GM19463 (cell line): ENCODE results near the gene CAMKK1.
A peak's percentile ranks its signal among the peaks of the same experiment; 100 is the strongest.

Experiments
- ATAC-seq: cut with Tn5 transposase; IDR thresholded peaks from one replicate; pipeline ENCODE4 v1.9.1; 2021; ENCODE audit warnings: mild to moderate bottlenecking, moderate library complexity; ENCODE audit not compliant: unreplicated experiment

CAMKK1 gene

DNA sequence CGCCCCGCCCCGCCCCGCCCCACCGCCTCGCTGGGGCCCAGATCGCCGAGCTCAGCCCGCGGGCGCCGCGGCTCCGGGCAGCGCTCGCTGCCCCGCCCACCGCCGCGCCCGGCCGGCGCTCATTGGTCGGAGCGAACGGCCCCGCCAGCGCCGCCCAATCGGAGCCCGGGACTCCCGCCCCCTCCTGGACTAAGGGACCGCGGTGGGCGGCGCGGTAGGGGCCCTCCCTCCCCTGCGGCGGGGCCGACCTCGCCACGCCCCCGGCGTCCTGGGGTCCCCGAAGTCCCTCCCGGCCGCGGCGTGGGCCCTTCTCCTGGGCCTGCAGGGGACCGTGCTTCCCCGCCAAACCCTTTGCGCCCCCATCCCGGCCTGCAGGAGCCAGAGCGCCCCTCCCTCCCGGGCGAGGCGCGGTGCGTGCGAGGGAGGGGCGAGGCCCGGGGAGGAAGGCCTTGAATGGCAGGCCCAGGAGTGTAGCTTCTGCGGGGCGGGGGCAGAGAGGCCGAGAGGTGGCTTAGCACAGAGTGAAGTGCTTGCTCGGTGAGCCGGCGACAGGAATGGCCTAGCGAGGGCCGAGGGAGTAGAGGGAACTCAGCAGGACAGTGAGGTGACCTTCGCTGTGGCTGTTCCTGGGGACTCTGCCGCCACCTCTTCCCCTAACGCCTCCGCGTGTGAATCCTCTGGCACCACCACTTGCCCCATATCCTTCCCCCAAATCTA, at the start of gene CAMKK1:
Gene CAMKK1, minus strand, starts transcription at position 51 of the 717 bp plus-strand sequence. CDS start 7,366 bp downstream, outside the sequence.
- ATAC-seq: peak; percentile 92

DNA sequence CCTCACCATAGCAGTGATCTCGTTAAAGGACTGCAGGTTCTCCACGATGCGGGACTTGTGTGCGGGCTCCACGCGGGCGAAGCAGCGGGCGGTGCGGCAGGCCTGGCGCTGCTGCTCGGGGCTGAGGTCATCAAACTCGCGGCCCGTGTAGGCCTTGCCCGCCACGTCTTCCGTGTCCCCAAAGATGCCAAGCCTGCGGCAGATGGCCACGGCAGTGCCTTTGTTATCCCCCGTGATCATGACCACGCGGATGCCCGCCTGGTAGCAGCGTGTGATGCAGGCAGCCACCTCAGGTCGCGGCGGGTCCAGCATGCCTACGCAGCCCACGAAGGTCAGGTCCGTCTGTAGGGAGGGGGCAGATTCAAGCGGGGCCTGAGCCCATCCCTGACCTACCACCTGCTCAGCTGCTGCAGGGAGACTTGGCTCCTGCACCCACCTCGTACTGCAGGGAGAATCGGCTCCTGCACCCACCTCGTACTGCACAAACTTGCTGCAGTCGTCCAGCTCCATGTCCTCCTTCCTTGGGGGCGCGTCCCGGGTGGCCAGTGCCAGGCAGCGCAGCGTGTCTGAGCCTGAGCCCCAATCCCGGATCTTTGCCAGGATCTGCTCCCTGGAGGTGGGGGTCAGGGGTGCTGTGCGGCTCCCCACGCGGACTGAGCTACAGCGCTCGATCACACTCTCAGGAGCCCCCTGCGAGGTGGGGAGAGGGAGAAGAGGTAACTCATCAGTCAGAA, 48.3 kb upstream of the CAMKK1 start:
- ATAC-seq: no peak

DNA sequence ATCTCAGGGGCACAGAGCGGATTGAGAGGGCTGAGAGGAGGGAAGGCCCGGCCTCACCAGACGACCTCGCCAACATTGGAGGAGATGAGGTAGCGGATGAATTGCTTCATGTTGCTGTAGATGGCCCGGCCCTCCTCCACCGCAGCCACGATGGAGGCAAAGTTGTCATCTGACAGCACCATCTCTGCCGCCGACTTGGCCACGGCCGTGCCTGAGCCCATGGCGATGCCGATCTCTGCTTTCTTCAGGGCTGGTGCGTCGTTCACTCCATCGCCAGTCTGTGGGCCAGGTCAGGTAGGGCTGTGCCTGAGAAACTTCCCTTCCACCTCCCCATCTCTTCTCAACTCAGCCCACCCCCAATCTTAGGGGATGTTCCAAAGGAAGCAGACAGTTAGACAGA, 44.5 kb upstream of the CAMKK1 start:
- no peak for ATAC-seq

DNA sequence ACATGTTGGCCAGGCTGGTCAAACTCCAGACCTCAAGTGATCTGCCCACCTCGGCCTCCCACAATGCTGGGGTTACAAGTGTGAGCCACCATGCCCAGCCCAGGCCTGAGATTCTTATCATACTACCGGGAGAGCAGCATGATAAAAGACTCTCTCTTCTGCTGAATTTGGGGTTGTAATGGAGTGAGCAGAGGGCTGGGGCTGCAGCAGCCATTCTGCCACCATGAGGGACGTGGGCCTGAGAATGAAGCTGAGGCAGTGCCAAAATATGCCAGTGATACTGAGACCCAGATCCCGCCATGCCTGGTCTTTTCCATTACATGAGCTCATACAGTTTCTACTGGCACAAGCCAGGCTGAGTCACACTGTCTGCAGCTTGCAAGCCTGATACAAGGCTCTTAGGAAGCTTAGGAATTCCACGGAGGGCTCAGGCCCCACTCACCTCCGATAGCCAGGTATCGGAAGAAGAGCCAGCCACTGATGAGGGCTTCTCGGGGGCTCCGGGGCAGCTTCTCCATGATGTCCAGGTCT, 43.0 kb upstream of the CAMKK1 start:
- ATAC-seq: no peak

DNA sequence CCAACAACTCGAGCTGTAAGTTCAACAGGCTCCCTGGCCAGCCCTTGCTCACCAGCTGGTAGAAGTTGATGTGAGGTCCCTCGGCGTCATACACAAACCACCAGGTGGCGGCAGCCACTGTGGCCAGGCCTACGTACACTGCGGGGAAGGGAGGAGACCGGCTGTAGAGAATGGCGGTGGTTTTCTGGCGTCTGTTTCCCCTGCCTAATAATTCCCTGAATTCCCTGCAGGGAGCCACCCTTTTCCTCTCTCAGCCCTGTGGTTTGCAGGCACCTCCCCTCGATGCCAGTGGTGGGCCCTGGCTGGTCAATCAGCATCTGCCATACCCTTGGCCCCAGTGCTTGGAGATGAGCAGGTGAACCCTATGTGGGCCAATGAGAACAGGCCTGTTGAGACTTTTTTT, 42.3 kb upstream of the CAMKK1 start:
- ATAC-seq: no peak

DNA sequence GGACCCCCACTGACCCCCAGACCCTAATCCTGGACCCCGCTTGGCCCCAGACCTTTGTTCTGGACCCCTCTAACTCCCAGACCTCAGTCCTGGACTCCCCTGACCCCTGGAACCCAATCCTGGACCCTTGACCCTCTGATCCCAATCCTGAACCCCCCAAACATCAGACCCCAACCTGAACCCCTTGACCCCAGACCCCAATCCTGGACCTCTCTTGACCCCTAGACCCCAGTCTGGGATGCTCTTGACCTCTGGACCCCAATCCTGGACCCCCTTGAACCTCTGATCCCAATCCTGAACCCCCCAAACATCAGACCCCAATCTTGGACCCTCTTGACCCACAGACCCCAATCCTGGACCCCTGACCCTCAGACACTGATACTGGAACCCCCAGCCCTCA, 36.9 kb upstream of the CAMKK1 start:
- no peak for ATAC-seq

DNA sequence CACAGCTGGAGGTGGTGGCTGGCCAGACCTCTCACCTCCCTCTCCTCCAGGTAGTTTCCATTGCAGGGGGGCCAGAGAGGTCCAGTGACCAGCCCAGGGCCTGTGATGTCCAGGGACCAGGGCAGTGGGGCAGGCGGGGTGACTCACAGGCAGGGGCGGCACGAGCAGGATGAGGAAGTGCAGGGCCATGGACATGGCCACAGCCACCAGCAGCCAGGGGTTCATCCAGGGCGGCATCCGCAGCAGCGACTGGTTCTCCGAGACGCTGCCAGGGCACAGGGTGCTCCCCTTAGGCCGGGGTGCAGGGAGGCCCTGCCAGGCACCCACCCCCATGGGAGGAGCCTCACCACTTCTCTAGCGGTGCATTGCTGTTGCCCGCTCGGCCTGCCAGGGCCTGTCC, 36.3 kb upstream of the CAMKK1 start:
- ATAC-seq: no peak

DNA sequence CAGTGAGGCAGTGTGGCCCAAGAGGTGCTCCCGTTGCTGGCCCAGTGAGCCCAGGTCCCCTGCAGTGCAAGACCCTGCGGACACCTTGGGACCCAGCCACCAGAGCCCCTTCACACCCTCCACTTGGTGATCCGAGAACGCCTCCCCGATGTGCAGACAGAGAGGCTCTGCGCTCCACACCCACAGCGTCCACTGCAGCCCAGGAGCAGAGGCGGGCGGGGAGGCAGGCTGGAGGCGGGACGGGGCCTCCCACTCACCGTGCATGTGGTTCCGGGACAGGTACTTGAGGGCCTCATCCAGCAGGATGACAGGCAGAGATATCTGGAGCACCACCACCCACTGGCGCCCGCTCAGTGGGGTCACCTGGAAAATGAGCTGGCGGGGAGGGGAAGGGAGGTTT, 35.6 kb upstream of the CAMKK1 start:
- no peak for ATAC-seq

DNA sequence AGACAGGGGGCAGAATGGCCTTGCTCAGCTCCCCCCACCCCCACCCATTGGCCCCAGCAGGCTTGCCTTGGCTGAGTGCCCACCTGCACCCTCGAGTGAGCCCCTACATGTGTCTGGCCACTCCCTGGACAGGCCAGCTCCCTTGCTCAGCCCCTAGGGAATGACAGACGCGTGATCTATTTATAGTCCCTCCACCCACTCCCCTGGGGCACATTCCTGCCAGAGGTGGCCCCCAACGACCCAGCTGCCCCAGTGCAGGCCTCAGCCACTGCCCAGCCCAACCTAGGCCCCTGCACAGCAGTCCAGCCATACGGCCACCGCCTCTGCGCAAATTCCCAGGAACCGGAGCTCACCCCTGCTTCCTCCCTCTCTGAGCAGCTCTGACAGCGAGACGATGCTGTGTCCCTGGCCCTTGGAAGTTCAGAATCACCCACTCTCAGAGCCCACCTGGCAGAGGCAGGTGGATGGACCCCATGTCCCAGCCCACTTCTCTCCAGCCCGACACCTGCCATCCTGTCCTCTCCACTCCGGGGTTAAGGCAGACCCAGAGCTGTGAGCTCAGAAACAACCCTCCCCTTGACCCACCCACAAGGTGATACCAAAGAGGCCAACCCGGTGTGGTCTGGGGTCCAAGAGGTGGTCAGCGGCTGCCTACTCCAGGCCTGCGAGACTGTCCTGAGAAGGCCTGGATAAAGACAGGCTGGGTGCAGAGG, 34.9 kb upstream of the CAMKK1 start:
- ATAC-seq: no peak

DNA sequence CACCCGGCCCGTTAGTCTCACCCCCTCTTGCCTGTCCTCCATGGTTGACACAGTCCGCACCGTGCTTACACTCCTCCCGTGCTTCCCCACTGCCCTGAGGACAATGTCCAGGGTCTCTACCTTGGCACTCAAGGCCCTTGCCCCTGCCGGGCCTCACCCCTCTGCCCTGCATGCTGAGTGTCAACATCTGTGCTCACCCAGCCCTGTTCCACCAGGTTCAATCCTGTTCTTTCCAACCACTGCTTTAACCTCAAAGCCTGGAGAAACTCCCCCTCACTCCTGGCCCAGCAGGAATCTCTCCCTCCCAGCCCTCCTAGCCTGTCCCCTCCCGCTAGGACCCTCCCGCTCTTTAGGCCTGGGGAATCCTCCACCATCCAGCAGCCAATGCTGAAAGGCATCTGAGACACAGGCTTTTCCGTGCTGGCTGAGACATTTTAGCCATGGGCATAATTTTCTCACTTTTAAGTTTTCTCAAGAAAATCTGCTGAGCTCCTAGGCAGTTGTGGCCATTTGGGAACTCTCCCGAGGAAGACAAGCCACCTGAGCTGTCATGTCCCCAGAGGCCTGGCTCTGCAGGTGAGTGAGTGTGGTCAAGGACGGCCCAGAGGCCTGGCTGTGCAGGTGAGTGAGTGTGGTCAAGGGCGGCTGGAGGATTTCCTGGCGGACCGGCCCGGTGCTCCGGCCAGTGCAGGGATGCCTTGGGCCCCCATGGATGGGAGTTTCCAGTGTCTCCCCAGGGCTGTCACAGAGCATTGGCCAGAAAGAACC, 34.2 kb upstream of the CAMKK1 start:
- no peak for ATAC-seq

DNA sequence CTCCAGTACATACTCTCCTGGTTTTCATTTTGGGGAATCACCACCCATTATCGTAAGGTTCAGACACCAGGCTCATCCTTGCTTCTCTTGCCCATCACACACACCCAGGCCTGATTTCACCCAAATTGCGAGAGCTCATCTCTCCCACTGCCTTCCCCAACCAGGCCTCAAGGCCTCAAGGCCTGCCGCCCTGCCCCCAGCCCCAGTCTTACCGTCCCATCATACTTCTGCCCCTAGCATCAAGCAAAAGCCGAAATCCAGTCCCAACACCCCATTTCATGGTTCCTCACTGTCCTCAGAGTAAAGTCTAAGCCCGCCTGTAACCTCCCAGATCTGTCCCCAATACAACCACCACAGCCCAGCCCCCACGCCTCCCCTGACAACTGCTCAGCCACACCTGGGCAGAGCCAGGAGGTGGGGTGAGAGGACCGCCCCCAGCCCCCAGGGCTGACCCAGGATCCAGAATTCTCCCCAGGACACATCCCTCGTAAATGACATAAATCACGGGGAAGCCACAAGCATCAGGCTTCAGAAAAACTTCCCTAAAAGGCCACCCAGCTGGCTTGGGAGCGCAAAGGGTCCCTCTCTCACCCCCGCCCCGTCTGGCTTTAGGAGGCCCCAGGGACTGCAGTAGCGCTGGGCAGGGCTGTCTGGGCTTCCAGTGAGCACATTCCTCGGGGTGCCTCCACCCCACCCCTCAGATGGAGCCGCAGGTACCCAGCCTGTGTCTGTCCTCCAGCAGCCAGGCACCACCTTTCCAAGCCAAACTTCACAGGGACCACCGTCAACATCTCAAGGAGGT, 33.0 kb upstream of the CAMKK1 start:
- ATAC-seq: no peak

DNA sequence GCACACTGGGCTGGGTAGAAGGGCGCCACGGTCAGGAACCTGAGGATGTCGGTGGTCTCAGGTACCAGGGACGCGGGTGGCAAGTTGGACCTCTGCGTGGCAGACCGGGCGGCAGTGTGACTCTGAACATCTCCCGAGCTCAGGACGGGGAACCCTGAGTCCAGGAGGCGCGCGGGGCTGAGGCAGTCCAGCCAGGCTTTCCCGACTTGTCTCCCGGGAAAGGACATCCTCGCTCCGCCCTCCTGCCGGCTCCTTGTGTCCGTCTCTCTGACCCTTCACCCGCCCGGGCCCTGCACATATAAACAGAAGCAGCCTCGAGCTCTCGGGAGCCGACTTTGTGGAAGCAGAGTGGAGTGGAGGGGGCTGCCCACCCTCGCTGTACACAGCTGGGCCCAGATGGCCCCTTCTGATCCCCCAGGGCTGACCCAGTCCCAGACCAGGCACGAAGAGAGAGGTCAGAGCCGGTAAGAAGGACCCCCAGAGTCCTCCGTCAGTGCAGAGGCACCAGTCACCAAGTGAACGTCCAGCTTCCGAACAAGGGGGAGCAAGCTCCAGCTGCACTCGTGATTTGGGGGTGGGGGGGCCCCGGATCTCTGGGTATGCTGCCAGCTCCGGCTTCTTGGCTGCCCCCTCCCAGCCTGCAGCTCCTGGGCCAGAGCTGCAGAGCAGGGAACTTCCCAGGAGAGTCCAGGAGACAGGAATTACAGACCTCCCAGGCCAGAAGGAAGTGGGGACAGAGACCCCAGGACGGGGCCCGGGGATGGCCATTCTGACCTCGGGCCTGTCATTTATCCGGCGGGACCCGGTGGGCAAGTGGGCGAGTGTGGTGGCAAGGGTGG, 31.9 kb upstream of the CAMKK1 start:
- ATAC-seq: no peak

DNA sequence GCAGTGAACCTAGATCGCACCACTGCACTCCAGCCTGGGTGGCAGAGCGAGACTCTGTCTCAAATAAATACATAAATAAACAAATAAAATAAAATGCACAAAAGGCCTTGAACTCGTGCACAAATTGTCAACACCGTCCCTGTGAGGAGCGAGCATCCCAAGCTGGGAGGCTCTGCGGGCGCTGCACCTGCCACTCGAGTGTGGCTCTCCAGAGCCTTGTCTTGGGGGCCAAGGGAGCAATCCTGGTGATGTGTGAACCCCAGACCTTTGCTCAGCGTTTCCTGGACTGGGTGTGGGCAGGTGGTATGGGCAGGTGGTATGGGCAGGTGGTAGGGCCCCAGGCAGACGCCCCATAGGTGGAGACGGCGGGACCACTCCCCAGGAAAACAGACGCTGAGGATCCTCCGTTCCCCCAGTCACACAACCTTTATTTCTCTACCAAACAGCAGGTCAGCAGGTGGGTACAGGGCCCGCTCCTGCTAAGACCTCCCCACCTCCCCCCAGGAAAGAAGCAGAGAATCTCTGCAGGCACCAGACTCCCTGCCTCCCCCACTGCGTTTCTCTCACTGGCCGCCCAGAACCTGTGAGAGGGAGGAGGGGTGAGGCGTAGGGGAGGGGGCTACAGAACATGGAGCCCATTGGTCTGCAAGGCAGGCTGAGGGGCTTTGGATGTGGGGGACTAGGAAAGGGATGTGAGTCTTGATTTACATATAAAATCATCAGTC, 30.8 kb upstream of the CAMKK1 start:
- ATAC-seq: no peak

DNA sequence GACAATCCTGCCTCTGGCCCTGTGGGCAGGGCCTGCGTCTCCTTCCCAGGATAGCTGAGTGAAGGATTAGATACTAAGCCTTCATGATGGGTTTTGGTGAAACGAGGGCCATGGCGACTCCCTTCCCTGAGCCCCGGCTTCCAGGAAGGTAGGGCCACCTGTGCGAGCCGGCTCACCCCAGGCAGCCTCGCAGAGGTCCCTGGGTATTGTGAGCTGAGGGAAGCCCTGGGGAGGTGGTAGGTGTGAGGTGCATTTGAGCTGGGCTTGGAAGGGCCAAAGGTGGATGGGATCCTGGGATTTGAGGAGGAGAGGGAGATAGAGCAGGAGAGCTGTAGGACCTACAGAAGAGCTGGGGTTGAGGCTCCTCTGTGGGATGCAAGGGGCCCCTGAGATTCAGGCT, 29.9 kb upstream of the CAMKK1 start:
- no peak for ATAC-seq

DNA sequence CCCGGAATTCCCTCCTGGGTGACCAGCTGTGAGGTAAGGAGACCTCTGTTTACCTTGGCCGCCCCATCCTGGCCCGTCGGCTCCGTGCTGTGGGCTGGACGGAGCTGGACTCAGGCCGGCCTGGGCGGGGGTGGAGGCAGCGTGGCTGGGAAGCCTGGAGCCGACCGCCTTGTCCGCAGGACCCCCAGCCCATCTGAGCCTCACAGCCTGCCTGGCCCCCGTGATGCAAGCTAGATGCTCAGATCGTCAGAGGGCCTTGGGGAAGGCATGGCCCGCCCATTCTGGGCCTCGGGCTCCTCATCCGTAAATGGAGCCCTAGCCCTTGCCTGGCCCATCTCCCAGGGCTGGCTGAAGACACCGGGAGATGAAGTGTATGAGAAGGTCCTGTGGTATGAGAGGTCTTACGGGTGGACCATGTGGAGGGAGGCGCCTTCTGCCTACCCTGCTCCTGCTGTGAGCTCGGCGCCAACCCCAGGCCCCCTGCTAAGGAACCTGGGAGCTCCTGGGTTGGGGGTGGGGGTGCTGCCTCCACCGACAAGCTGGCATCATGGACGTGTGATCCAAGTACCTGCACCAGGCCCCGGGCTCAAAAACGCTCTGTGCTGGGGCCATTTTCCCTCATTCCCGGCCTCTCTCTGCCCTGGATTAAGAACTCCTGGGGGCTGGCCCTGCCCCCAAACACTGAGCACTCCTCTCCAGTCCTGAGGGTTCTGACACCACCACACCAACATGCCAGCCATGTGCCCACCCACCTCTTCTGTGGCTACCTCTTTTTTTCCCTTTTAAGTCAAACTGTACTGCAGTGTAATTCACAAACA, 28.9 kb upstream of the CAMKK1 start:
- no peak for ATAC-seq

DNA sequence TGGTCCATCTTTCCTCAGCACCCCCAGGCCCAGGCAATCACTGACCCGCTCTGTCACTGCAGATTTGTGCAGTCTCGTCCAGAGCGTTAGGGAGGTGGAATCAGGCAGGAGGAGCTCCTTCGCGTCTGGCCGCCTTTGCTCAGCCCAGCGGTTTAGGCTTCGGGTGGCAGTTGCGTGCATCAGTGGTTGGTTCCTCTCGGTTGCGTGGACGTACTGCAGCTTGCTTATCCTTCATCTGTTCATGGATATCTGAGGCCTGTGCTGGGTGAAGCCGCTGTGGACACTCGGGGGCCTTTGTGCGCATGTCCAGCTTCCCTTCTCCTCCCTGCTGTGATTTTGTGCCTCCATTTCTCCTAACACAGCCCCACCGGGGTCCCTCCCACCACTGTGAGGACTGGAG, 28.2 kb upstream of the CAMKK1 start:
- no peak for ATAC-seq

DNA sequence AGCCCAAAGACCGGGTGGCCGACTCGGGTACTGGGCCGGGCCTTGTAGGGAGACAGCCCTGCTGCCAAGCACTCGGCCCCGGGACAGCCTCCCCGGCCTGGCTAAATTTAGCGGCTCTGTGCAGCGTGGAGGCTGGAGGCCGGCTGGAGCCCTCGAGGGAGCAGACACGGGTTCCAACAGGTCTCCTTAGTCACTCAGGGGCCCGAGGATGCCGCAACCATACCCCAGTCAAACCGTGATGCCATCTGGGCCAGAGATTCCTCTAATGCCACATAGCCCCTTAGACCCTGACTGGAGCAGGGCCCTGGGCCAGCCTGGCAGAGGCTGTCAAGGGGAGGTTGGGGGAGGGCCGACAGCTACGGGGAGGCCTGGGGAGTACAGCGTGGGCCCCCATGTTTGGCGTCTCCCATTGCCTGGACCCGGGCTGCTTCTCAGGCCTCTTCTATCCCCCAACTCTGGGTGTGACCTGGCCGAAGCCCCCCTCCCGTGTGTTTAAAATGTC, 26.3 kb upstream of the CAMKK1 start:
- ATAC-seq: no peak
